ENCODE data around the gene STAB2.
A peak's percentile ranks its signal among the peaks of the same experiment; 100 is the strongest.

STAB2 gene

DNA sequence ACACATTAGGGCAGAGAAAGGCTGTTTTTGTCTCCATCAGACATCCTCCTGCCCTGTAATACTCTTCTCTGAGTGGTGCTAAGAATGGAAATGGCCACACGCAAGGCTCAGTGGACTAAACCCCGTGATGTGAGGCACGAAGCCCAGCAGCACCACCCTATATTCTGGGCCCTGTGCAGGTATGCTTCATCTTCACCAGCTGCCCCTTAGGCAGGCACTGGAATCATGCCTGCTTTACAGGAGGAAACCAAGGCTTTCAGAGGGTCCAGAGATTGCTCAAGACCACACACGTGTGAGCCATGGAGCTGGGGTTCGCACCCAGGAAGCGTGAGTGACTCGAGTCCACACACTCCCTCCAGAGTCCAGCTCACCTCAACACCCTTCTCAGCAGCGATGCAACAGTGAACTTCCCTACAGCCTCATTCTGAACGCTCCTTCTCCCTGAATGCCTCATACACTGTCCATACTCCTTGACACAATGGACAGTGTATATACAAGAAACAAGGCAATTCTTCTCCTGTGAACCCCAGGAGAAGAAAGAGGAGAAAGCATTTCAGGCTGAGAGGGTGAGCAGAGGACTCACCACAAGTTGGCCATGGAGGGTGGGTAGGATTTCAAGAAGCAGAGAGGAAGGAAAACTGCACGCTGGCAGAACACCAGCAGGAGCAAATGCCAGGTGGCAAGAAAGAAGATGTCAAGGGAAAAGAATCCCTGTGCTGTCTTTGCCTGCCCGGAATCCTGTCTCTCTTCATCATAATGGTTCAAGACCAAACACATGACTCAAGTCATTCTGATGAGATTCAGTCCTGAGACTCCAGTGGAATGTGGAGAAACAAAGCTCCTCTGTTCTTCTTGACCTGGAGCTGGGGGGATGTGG is 214.9 kb downstream of the STAB2 start:
- H3K27ac ChIP-seq = no peak overlapping the region
- TF ChIP-seq, protein P1, sequence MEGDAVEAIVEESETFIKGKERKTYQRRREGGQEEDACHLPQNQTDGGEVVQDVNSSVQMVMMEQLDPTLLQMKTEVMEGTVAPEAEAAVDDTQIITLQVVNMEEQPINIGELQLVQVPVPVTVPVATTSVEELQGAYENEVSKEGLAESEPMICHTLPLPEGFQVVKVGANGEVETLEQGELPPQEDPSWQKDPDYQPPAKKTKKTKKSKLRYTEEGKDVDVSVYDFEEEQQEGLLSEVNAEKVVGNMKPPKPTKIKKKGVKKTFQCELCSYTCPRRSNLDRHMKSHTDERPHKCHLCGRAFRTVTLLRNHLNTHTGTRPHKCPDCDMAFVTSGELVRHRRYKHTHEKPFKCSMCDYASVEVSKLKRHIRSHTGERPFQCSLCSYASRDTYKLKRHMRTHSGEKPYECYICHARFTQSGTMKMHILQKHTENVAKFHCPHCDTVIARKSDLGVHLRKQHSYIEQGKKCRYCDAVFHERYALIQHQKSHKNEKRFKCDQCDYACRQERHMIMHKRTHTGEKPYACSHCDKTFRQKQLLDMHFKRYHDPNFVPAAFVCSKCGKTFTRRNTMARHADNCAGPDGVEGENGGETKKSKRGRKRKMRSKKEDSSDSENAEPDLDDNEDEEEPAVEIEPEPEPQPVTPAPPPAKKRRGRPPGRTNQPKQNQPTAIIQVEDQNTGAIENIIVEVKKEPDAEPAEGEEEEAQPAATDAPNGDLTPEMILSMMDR (IDR thresholded peaks at IDR 0.05) = no peak
- TF ChIP-seq ZFX (IDR thresholded peaks at IDR 0.05; ENCODE audit: borderline replicate concordance) = no peak

DNA sequence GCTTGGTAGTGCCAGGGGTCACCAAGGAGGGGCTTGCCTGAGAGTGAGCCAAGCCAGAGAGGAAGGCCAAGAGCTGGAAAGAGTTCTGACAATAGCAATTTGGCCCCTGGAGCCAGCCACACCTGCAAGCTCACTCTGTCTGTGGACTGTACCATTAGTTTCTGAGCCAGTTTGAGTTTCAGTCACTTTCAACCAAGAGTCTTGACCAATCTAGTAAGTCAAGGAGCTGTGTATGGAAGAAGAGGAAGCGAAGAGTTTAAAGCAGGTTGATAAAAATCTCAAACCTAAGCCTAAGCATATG is 215.5 kb downstream of the STAB2 start:
- no peak overlapping the region for H3K27ac ChIP-seq
- TF ChIP-seq, protein P1 (IDR thresholded peaks at IDR 0.05) = no peak
- TF ChIP-seq ZFX (IDR thresholded peaks at IDR 0.05; ENCODE audit: borderline replicate concordance) = no peak

DNA sequence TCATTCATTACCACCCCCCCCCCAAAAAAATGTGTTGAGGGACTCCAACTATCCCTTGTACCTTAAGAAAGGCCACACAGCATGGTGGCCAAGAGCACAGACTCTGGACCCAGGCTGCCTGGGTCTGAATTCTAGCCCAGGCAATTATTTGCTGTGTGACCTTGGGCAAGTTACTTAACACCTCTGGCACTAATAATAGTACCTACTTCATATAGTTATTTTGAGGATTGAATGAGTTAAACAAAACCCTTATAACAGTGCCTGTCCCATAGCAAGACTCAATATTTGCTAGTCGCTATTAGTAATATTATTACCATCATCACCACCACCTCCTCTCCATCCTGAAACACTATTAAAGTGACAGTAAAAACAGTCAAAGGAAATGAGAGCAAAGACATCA is 216.8 kb downstream of the STAB2 start:
- no peak overlapping the region for H3K27ac ChIP-seq

DNA sequence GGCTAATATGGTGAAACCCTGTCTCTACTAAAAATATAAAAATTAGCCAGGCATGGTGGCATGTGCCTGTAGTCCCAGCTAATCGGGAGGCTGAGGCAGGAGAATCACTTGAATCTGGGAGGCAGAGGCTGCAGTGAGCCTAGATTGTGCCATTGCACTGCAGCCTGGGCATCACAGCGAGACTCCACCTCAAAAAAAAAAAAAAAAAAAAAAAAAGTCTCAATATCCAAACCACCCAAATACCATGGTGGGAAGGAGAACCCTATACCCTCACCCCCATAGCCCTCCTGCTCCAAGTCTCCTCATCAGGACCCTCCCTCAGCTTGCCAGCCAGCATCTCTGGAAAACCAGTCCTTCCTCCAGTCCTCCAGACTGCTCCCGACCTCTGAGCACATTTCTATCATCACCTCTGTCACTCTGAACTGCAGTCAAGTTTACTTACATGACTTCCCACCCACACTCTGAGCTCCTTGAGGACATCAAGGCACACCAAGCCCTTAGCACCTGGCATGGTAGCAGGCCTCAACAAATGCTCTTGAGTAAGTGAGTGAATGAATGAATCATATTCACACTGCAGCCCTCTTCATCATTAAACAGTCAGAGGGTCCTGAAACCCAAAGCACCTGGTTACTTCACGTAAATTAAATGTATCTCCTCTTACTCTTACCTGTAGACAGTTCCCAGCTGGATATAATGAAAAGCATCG is 218.7 kb downstream of the STAB2 start:
- TF ChIP-seq, protein P1 (IDR thresholded peaks at IDR 0.05) = no peak
- TF ChIP-seq ZFX (IDR thresholded peaks at IDR 0.05; ENCODE audit: borderline replicate concordance) = no peak
- H3K27ac ChIP-seq = peak overlapping the region; percentile 40

More for the DNA sequence above, 216.8 kb downstream of the STAB2 start:
- no peak for TF ChIP-seq ZFX (IDR thresholded peaks at IDR 0.05; ENCODE audit: borderline replicate concordance)

DNA sequence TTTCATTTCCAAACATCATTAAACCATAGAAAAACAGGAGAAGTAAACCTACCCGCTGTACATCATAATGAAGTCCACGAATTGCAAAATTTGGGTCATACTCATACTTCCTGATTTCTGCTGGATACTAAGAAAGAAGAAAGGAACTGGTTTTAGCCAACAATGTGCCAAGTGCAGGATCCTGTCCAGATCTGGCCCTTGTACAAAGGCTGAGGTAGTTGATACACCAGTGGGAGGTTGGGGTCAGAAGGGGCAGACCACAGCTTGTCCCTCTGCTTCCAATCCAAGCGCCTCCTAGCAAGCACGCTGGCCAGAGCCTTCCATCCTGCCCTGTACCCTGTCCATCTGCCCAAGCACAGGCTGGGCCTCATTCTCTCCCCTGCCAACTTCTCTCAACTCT is 219.7 kb downstream of the STAB2 start:
- no peak for TF ChIP-seq ZFX (IDR thresholded peaks at IDR 0.05; ENCODE audit: borderline replicate concordance)
- TF ChIP-seq, protein P1 (IDR thresholded peaks at IDR 0.05) = no peak
- H3K27ac ChIP-seq = no peak overlapping the region

DNA sequence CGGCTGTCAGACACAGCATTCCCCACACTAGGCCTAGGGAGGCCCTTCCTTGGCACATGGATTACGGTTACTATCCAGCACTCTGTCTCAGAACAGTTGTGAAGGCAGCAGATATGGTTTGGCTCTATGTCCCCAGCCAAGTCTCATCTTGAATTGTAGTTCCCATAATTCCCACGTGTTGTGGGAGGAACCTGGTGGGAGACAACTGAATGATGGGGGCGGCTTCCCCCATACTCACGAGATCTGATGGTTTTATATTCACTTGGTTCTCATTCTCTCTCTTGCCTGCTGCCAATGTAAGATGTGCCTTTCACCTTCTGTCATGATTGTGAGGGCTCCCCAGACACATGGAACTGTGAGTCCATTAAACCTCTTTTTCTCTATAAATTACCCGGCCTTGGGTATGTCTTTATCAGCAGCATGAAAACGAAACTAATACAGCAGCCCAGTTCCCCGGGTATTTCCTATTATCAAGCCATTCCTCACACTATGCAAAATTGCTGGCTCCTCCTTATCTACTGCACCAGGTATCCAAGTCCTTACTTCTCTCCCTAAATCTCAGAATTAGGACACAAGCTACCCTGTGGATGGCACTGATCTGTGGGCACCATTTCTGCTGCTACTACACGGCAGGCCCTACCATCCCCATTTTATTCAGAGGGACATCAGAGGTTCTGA is 220.6 kb downstream of the STAB2 start:
- no peak for TF ChIP-seq ZFX (IDR thresholded peaks at IDR 0.05; ENCODE audit: borderline replicate concordance)
- TF ChIP-seq, protein P1 (IDR thresholded peaks at IDR 0.05) = no peak
- H3K27ac ChIP-seq = no peak overlapping the region

DNA sequence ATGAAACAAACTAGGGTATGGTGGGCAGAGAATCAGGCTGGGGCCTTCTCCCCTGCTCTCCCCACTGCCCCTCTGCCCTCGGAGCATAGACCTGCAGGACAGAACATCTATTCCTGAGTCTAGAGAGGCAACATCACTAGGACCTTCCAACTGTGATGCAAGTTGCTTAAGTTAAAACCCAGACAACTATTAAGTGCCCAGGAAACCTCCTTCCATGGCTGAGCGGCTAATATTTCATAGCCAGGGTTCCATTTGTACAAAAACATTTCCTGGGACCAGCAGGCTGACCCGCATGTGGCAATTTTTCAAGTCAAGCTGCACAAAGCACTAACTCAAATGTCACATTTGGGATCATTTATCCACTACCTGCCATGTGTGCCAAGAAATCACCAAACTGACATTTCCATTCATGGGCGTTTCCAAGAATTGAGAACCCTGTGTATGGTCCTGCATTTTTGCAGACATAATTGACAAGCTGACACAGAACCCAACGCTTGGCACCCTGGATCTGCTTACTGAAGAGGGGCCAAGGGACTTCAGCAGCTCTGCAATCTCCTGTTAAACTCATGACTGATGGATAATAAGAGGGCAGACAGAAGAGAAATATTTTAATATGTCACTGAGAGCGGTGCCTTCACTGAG is 221.3 kb downstream of the STAB2 start:
- TF ChIP-seq, protein P1 (IDR thresholded peaks at IDR 0.05) = no peak
- no peak for TF ChIP-seq ZFX (IDR thresholded peaks at IDR 0.05; ENCODE audit: borderline replicate concordance)
- no peak overlapping the region for H3K27ac ChIP-seq
